Stimulated activated effector memory CD8-positive, alpha-beta T cell treated with anti-CD3 and anti-CD28 coated beads, Interleukin-12 subunit alpha, Interleukin-12 subunit beta, amount 100 ng/mL, for 72 hours (primary cell): ENCODE data around the gene PRDM16.

ENCODE experiments used
- ATAC-seq: fragments of 150-1000 bp; cut with Tn5 transposase; 2 replicates; pipeline ENCODE4 v1.10.0; 2021
- DNase-seq, 2 donors: peaks; one replicate each; pipeline ENCODE4 v3.0.0; 2021 to 2022; ENCODE audit warnings: low spot score in 2 of 2
- H3K27ac Mint-ChIP-seq: one replicate; pipeline ENCODE4 v1.8.0; 2022; ENCODE audit warnings: mild to moderate bottlenecking, mixed read lengths
- H3K36me3 Mint-ChIP-seq: one replicate; pipeline ENCODE4 v1.8.0; 2022; ENCODE audit warnings: mild to moderate bottlenecking, mixed read lengths
- H3K4me1 Mint-ChIP-seq: one replicate; pipeline ENCODE4 v1.8.0; 2022; ENCODE audit warnings: mixed read lengths
- H3K4me3 Mint-ChIP-seq: one replicate; pipeline ENCODE4 v1.8.0; 2022; ENCODE audit warnings: mild to moderate bottlenecking, mixed read lengths
- H3K9me3 Mint-ChIP-seq: one replicate; pipeline ENCODE4 v1.8.0; 2022; ENCODE audit warnings: mixed read lengths

Gene PRDM16

DNA sequence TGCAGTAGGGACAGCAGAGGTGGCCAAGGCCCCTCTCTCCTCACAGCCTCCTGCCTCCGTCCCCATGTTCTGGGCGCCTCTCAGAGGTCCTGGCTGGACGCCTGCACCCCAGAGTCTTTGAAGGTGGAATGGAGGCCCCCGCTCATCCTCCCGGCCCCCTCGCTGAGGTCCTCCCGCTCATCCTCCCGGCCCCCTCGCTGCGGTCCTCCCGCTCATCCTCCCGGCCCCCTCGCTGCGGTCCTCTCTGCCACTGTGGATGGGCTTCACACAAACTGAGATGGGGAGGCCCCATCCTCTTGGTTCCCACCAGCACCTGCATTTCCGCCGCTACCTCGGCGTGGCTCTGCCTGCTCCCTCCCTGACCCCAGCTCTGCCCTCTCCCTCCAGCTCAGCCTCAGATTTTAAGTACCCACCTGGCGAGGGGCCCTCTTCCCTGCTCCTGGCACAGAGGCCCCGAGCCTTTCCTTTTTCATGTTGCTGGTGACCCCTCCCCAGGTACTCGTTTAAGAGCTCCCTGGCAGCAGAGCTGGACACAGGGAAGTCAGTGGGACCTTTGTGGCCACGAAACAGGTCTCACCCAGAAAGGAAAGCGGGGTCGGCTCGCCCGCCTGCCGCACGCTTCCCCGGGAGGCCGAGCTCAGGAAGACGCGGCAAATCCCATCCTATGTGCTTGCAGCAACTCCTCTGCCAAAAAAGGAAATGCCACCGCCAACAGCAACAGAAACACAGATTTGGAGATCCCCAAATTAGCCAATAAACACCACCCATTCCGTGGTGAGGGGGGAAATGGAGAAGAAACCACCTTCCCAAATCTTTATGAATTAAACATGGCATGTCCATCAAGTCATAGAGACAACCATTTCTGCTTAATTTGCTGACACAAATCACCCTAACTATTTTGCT is 143.7 kb downstream of the PRDM16 start:
- Mint-ChIP-seq H3K9me3 (no peaks in the 10 kb centered on the region), H3K36me3 (no peaks in the 10 kb centered on the region), H3K4me1 (no peaks in the 10 kb centered on the region), H3K4me3 (no peak overlapping the region), H3K27ac (no peak overlapping the region)
- DNase-seq: no peak
- no peak for ATAC-seq

DNA sequence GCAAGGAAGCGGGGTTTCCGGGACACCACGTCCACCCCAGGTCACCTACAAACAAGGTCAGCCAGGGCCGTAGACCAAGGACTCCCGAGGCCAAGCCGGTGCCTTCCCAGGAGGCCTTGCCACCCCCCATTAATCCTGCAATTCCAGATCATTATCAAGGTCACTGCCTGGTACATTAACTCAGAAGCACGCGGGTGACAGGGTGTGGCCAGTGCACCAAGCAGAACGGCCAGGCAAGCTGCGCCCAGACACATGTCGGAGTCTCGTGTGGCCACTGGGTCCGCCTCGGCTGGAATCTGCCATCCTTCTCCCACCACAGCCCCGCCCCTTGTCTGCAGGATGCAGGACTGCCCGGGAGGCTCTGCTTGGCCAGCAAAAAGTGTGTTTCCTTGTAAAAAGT is 144.7 kb downstream of the PRDM16 start:
- Mint-ChIP-seq H3K4me3 (no peak overlapping the region), H3K36me3 (no peaks in the 10 kb centered on the region), H3K4me1 (no peaks in the 10 kb centered on the region), H3K27ac (no peak overlapping the region), H3K9me3 (no peaks in the 10 kb centered on the region)
- DNase-seq: no peak
- no peak for ATAC-seq

DNA sequence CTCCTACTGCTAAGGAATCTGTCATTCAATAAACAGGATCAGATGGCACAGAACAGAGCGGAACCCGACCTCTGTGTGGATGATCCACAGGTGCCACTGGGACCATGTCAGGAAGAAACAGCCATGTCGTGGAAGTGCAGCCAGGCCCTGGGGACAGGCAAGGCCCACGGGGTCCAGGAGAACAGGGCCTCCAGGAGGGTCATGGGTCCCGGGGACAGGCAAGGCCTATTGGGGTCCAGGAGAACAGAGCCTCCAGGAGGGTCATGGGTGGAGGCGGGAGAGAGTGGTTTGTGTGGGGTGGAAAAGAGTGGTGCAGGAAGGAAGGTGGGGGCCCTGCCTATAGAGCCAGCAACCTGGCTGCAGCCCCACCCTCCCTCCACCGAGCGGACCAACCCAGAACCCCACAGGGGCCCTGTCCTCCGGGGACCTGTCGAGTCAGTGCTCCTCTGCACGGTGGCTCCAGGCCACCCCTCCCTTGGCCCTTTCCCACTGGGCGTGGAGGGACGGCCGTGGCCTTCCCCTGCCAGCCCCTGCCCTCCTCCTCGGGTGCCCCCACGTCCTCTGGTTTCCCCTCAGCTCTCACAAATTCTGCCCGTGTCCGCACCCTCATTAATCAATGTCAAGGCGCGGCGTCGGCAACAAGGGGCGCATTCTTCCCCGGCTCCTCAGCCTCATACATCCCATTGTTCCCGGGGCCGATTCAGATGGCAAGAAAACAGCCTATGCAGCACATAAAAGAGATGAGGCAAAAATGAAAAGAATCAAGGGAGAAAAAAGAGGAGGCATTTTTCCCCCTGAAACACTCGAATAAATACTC is 146.4 kb downstream of the PRDM16 start:
- DNase-seq (no peak), ATAC-seq (no peak)
- H3K27ac Mint-ChIP-seq: no peak overlapping the region
- H3K4me1 Mint-ChIP-seq: no peaks in the 10 kb centered on the region
- H3K36me3 Mint-ChIP-seq: no peaks in the 10 kb centered on the region
- H3K9me3 Mint-ChIP-seq: no peaks in the 10 kb centered on the region
- no peak overlapping the region for H3K4me3 Mint-ChIP-seq

DNA sequence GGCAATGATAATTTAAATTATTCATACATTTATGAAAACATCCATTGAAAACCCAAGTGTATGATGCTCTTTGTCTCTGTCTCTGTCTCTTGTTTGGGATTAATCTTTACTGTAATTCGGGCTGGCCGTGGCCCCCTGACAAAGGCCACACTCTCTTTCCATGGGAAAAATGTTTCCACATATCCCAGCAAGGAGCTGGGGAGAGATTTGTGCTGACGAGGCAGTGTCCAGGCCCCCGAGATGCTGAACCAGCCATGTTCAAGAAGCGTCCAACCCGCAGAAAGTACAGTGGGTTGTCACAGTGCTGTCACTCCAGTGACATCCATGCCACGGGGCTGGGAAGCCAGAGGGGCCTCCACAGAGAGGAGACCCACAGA is 147.0 kb downstream of the PRDM16 start:
- ATAC-seq (no peak), DNase-seq (no peak)
- H3K4me3 Mint-ChIP-seq: no peak overlapping the region
- H3K4me1 Mint-ChIP-seq: no peaks in the 10 kb centered on the region
- no peaks in the 10 kb centered on the region for H3K9me3 Mint-ChIP-seq
- H3K27ac Mint-ChIP-seq: no peak overlapping the region
- H3K36me3 Mint-ChIP-seq: no peaks in the 10 kb centered on the region

DNA sequence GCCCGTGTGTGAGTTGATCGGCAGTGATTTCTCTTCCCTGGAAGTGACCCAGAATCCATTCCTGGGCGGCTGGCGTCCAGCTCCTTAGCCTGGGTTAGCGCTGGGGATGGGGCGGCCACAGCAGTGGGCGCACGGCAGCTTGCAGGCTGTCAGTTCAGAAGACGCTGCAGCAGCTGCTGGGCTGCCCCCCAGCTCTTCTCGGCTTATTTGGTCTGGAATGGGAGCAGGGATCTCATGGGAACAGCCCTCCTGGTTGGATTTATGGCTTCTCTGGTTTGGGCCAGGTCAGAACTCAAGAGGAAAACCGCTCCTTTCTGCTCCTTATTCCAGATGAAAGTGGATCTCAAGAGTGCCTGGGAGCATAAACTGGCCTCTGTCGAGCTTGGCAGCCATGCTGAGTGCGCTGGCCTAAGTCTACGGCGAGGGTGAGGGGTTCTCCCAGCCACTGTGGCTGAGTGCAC is 148.2 kb downstream of the PRDM16 start:
- ATAC-seq: no peak
- no peak for DNase-seq
- Mint-ChIP-seq H3K4me3 (no peak overlapping the region), H3K9me3 (no peaks in the 10 kb centered on the region), H3K36me3 (no peaks in the 10 kb centered on the region), H3K4me1 (no peaks in the 10 kb centered on the region), H3K27ac (no peak overlapping the region)

DNA sequence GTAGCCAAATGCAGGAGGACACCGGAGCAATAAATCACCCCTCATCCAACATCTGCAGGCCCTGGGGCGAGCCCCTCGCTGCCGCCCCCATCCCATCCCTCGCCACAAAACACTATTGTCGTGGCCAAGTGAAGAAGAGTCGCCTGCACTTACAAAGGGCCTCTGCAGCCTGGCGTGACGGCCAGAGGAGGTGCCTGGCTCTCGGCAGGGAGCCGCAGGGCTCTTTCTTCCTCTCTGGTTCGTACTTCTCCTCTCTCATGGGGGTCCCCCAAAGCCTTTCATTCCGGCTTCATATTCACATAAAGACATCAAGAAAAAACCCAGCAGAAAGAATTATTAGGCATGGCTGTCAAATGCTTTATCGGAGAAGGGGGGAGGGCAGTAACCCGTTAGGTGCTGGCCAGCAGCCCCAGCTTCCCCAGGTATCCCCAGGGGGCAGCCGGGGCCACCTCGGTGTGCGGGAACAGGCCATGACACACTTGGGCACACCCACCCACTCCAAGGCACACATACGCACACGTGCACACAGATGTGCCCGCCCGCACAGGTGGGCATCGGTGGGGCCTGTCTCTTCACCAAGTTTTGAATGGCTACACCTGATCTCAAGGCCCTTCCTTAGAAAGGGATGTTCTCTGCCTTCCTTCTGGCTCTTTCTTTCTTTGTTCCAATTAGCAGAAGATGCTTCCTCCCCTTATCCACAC is 149.1 kb downstream of the PRDM16 start:
- Mint-ChIP-seq H3K4me1 (no peaks in the 10 kb centered on the region), H3K4me3 (no peak overlapping the region), H3K27ac (no peak overlapping the region), H3K36me3 (no peaks in the 10 kb centered on the region), H3K9me3 (no peaks in the 10 kb centered on the region)
- no peak for ATAC-seq
- no peak for DNase-seq

DNA sequence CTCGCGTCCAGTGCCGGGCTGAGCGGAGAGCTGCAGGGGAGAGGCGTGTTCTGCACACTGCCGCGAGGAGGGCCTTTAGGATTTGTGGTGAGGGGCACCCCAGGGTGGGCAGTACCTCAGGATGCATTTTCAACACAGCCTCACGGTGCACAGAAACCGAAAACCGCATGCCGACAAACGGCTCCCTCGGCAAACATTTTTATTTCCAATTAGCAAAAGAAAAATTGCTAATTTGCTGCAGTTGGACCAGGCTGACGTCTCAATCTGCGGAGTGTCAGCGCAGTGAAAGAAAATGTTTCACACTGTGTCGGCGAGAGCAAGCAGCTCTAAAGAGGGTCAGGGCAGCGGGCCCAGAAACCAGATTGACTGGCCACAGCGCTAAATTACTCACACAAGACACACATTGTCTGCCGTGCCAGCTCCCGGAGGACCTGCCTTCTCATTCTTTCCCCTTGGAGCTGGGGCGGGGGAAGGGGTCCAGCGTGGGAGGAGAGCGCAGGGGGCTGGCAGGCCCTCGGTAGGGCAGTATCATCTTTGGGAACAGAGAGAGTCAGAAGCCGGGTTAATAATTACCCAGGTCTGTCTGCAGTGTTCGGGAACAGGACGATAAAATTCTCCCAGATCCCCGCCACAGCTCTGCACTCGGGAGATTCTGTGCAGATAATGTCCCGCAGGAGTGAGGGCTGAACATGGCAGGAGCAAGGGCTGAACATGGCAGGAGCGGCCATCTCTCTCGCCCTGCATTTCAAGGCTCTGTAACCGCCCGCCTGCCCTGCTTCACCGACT is 150.2 kb downstream of the PRDM16 start:
- ATAC-seq: no peak
- no peak overlapping the region for H3K4me3 Mint-ChIP-seq
- no peak for DNase-seq
- no peaks in the 10 kb centered on the region for H3K4me1 Mint-ChIP-seq
- H3K36me3 Mint-ChIP-seq: no peaks in the 10 kb centered on the region
- H3K27ac Mint-ChIP-seq: no peak overlapping the region
- H3K9me3 Mint-ChIP-seq: no peaks in the 10 kb centered on the region

DNA sequence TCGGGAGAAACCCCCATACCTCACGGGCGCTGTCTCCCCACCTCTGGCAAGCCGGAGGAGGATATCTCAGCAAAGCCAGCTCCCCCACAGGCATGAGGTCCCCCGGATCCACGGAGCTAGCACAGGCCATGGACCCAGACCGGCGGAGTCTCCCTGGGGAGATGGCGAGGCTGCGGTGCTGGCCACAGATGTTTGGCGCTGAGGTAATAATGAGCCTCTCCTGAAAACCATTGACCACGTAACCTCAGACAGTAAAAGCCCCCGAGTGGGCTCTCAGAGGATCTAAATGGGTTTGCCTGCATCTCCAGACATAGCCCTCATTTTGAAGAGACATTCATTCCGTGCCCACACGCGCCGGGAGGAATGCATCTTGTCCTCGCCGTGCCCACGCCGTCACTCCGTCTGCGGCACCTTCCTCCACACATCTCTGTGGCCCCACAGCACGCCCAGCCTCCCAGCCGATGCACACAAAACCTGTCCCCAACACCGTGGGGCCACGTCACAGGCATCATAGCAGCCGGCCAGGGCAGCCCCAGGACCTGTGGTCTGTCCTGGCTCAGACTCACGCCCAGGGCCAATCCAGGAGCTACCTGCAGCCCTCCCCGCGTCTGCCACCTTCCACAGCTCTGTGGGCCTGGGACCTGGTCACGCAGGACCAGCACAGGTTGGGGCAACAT is 150.9 kb downstream of the PRDM16 start:
- Mint-ChIP-seq H3K4me1 (no peaks in the 10 kb centered on the region), H3K36me3 (no peaks in the 10 kb centered on the region), H3K9me3 (no peaks in the 10 kb centered on the region), H3K27ac (no peak overlapping the region), H3K4me3 (no peak overlapping the region)
- ATAC-seq (no peak), DNase-seq (no peak)

DNA sequence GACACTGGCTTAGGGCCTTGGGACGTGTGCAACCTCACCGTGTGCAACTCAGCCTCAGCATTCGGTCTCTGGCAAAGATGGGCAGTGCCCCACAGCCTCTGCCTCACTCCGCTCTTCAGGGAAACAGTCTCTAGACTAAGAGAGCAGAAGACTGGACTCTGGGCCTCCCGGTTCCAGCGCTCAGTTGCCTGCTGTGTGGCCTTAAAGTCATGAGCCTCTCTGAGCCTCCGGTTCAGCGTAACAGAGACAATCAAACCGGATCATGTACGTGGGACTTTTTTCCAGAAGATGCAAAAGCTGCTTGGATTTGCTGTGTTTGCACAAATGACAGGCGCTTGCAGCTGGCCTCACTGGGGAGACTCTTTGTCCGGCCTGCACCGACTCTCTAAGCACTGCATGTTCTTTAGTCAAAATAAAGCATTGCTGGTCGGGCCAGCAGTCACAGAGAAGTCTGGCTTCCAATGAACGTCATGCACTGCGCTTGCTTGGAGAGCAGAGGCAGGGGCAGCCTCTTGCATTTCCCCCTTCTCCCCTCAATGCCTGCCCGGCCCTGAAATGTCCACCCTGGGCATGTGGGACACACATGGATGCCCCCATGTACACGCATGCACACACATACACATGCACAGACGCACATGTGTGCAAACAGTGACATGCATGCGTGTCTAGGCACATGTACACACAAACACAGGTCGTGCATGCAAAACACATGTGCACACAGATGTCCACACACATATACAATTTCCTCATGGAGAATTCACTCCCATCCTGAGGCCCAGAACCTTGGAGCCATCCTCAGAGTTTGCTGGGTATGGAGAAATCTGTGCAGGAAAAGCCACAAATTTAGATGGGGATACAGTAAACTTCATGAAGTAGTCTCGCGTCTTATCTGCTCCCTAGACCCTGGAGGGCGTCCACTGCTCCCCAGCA is 152.4 kb downstream of the PRDM16 start:
- no peaks in the 10 kb centered on the region for H3K4me1 Mint-ChIP-seq
- H3K36me3 Mint-ChIP-seq: no peaks in the 10 kb centered on the region
- DNase-seq: no peak
- H3K27ac Mint-ChIP-seq: no peak overlapping the region
- H3K9me3 Mint-ChIP-seq: no peaks in the 10 kb centered on the region
- H3K4me3 Mint-ChIP-seq: no peak overlapping the region
- ATAC-seq: no peak

DNA sequence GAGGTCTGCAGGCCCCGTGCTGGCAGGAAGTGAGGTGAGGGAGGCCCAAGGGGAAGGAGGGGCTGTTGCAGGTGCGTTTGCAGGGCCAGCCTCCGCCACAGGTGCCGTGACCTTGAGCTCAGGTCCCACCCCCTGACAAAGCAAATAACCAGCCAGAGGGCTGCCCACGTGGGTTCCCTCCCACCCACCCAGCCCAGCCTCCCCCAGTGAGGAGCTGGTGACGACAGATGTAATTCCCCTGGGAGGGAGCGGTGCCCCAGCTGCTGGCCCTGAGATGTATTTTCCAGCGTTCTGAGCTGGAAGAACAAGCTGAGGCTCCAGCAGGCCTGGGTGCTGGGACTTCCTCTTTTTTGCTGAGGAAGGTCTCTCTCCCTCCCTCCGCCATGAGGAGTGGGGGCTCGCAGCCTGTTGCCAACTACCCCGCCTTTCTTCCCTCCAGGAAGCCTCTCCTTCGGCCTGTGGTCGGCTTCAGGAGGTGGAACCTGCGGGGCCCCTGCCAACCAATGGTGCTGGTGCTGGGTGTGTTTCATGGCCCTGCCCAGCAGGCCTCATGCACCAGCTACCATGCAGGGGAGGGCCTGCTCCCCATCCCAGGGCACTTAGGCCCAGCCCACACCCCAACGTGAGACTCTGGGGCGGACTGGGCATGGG is 153.2 kb downstream of the PRDM16 start:
- Mint-ChIP-seq H3K4me1 (no peaks in the 10 kb centered on the region), H3K27ac (no peak overlapping the region), H3K9me3 (no peaks in the 10 kb centered on the region), H3K36me3 (no peaks in the 10 kb centered on the region), H3K4me3 (no peak overlapping the region)
- DNase-seq: no peak
- no peak for ATAC-seq

DNA sequence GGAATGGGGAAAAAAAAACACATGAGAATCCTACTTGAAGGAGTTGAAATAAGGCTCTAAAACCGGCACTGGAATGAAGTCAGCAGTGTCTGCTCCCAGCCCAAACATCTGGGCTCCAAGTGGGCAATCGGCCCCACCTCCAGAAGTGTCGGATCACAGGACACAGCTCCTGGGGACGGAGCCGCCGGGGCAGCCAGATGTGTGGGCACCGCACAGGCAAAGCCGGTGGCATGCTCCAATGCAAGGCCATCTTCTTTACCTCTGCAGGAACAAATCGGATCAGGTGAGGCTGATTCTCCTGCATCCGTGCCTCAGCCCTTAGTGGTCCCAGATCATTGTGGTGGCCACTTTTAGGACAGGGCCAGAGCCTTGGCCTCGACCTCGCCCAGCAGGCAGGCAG is 156.7 kb downstream of the PRDM16 start:
- no peak for ATAC-seq

DNA sequence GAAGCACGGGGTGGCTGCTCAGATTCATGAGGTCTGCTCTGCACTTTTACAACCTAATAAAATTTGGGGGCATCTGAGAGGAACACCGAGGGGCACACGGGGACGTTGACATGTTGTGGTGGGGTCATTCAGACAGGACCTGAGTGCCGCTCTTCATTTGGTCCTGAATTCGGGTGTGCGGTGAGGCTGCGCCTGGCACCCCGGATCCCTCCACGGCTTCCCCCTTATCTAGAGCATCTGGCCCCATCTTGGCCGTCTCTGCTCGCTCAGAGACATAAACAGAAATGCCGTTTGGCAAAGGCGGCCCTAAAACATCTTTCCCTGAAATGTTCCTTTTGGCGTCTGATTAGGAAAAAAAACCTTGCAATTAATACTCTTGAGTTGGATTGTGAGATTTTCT is 157.2 kb downstream of the PRDM16 start:
- Mint-ChIP-seq H3K4me1 (no peaks in the 10 kb centered on the region), H3K9me3 (no peaks in the 10 kb centered on the region), H3K4me3 (no peak overlapping the region), H3K27ac (no peak overlapping the region), H3K36me3 (no peaks in the 10 kb centered on the region)
- ATAC-seq (no peak), DNase-seq (no peak)

More for the DNA sequence above, 156.7 kb downstream of the PRDM16 start:
- Mint-ChIP-seq H3K4me3 (no peak overlapping the region), H3K4me1 (no peaks in the 10 kb centered on the region), H3K36me3 (no peaks in the 10 kb centered on the region), H3K9me3 (no peaks in the 10 kb centered on the region), H3K27ac (no peak overlapping the region)
- DNase-seq: no peak

DNA sequence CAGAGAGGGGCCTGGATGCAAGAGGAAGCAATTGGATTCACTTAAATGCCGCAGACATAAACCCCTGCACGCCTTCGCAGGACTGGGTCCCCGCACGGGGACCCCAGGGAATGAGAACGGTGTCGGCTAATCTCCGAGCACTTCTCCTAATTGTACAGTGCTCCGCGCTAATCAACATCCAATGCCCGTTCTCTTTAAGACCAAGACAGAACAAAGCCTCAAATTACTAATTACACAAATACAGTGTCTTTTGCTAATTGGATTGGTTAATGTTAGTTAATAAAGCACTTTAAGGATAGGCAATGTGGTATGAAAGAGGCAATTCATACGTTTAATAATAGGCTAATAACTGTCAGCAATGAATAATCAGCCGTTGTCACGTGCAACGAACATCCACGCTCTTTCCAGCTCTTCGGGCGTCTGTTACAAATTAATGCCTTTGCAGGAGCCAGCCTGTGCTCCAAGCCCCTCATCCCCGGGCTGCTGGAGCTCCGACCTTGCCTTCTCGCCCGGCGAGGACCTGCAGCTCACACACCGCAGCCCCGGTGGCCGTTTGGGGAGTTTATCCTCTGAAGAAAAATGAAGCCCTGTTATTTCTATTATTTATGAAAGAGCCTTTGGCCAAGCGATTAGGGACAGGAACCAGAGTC is 157.8 kb downstream of the PRDM16 start:
- DNase-seq (no peak), ATAC-seq (no peak)
- Mint-ChIP-seq H3K9me3 (no peaks in the 10 kb centered on the region), H3K36me3 (no peaks in the 10 kb centered on the region), H3K27ac (no peak overlapping the region), H3K4me1 (no peaks in the 10 kb centered on the region), H3K4me3 (no peak overlapping the region)
